SH-SY5Y (cell line): ENCODE measurements around the gene PDZD2.

Experiments used
- GATA2 ChIP-seq: IDR thresholded peaks from 2 replicates; pipeline ENCODE4 v1.6.1; 2011; ENCODE audit warnings: mild to moderate bottlenecking, low read depth, low read length
- GATA3 ChIP-seq: IDR thresholded peaks from 2 replicates; pipeline ENCODE4 v1.6.1; 2011; ENCODE audit warnings: low read depth, mild to moderate bottlenecking, low read length, moderate library complexity

DNA sequence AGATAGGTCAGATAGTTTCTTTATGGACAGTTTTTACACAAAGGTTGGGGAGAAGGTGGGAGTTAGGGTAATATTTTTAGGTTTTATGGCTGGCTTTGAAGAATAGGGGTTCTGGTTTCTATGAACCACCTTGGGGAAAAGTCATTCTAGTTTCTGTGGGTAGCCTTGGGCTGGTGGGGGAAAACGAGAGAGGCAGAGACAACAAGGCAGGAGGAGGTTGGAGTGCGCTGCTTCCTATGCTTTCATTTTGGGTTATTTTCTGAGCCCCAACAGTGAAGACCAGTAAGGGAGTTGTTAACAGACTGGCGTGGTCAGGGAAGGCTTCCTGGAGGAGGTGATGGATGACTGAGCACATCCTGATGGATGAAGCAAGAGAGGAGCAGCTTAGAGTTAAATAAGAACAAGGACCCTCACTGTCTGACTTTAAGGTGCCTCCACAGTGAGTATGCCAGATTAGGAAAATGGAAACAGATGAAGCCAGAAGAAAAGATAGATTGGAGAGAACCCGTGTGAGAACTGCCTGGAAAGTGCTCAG is 81.9 kb downstream of the PDZD2 start:
- no peak for TF ChIP-seq GATA2
- no peak for TF ChIP-seq GATA3
